ENCODE data around the gene UCN3.
"Not testable (repeated sequence)": the region's sequence is repeated elsewhere in the genome, so short reads cannot be mapped to it uniquely, and the experiment has no call there.

The UCN3 gene

DNA sequence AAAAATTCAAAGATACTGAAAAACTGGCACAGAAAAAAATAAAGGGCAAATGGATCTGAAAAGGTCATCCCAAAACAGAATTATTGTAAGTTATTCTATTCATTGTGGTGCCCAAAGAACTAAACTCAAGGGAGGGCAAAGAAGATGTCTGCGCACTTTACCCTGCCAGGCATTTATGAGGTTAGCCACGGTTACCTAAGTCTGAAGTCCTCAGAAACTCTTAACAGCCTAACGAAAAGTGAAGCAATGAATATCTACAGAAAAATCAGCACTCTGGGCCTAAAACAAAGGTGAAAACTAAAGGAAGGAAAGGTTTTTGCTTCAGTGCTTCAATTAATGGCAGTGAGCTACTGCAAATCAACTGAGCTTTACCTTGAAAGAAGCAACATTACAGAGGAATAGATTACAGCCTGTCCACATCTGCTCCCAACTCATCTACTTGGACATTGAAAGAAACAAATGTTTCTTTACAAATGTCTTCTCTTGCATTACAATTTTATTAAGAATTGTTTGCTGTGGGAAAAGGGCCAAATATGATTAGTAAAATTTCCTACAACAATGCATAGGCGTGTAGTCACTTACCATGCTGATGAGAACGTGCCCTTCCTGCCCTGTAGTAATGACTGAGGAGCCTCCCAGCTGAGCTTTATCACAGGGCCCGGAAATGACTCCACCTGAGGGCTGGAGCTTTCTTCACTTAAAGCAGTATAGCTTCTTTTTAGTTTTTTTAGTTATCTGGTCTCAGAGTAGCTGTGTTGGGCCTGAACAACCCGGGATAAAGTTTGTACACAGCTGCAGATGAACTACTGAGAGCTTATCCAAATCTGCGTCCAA is 39.7 kb downstream of the UCN3 start, which contains the start of gene TUBAL3:
Gene TUBAL3 (minus strand): TSS at position 621 of the 834 bp plus-strand sequence. CDS start 36 bp downstream, at position 585.
- TF ChIP-seq, protein P1, sequence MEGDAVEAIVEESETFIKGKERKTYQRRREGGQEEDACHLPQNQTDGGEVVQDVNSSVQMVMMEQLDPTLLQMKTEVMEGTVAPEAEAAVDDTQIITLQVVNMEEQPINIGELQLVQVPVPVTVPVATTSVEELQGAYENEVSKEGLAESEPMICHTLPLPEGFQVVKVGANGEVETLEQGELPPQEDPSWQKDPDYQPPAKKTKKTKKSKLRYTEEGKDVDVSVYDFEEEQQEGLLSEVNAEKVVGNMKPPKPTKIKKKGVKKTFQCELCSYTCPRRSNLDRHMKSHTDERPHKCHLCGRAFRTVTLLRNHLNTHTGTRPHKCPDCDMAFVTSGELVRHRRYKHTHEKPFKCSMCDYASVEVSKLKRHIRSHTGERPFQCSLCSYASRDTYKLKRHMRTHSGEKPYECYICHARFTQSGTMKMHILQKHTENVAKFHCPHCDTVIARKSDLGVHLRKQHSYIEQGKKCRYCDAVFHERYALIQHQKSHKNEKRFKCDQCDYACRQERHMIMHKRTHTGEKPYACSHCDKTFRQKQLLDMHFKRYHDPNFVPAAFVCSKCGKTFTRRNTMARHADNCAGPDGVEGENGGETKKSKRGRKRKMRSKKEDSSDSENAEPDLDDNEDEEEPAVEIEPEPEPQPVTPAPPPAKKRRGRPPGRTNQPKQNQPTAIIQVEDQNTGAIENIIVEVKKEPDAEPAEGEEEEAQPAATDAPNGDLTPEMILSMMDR (IDR thresholded peaks at IDR 0.05; ENCODE audit: low read depth, low read length, missing control alignments) = no peak
- no peak for DNase-seq (ENCODE audit: low read depth)
- no peak within 1 kb of the TSS for H3K4me3 ChIP-seq (ENCODE audit: low read depth, low read length)

DNA sequence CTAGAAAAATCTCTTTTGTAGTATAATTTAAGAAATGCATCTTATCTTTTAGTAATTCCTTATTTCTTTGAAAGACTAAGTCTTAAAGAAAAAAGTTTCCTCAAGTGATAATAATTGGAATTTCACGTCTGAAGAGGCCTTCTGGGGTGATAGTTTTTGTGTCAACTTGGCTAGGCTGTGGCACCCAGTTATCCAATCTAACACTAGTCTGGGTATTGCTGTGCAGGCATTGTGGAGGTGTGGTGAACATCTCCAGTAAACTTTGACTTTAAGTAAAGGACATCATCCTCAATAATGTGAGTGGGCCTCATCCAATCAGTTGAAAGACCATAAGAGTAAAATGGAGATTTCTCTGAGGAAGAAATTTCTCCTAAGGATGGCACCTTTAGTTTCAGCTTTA is 42.2 kb downstream of the UCN3 start:
- TF ChIP-seq, protein P1 (IDR thresholded peaks at IDR 0.05; ENCODE audit: low read depth, low read length, missing control alignments) = no peak
- H3K4me3 ChIP-seq (ENCODE audit: low read depth, low read length) = no peak overlapping the region
- DNase-seq (ENCODE audit: low read depth) = no peak

DNA sequence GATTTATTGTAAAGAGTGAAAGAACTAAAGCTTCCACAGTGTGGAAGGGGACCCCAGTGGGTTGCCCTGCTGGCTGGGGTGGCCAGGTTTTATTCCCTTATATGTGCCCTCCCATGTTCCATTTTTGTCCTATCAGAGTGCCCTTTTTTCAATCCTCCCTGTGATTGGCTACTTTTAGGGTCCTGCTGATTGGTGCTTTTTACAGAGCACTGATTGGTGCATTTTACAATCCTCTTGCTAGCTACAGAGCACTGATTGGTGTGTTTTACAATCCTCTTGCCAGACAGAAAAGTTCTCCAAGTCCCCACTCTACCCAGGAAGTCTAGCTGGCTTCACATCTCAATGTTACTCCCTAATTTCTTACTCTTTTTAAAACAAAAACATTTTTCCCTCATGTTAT is 46.0 kb downstream of the UCN3 start:
- not testable (repeated sequence) for DNase-seq (ENCODE audit: low read depth); H3K4me3 ChIP-seq (ENCODE audit: low read depth, low read length)

DNA sequence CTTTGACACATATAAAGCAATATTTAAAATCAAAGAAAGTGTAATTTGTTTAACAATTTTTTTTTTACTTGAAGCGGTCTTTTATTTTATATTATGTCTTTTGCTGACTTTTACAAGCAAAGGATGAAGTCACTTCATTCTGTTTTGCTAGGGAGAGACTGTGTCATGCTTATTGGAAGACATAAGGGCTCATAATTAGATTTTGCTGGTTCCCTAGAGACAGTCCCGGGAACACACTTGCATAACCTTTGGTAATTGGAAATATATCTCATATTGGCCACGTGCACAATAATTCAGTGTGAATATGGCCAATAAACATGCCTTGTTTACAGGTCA is 47.1 kb downstream of the UCN3 start:
- DNase-seq (ENCODE audit: low read depth) = no peak
- TF ChIP-seq, protein P1 (IDR thresholded peaks at IDR 0.05; ENCODE audit: low read depth, low read length, missing control alignments) = no peak
- peak overlapping the region; percentile 87 for H3K4me3 ChIP-seq (ENCODE audit: low read depth, low read length)

DNA sequence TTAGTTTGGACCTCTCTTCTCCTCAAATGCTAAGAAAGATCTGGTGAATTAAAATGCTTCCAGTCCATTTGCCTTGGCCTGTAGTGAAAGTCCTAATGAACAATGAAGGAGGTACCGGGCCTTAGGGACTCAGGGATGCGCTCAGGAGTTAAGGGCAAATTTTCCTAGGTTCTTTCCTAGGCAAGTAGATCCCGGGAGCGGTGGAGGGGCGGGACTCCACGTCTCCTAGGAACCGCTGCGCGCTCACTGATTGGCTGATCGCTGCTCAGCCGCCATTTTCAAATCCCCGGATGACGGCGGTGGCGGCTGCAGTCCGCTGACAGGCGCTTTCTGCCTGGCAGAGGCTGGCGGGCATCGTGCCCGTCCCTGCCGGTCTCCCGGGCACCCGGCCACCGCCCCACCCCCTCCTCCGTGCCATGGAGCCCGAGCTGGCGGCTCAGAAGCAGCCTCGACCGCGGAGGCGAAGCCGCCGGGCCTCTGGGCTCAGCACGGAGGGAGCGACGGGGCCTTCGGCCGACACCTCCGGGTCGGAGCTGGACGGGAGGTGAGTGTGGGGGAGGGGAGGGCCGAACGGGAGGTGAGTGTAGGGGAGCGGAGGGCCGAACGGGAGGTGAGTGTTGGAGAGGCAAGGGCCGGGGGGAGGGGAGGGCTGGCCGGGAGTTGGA is 47.6 kb downstream of the UCN3 start, which contains the start of gene NET1:
Gene NET1 (plus strand): TSS at position 281 of the 665 bp plus-strand sequence. CDS start 136 bp downstream, at position 417.
- TF ChIP-seq, protein P1 (IDR thresholded peaks at IDR 0.05; ENCODE audit: low read depth, low read length, missing control alignments) = no peak
- peak; percentile 36 for DNase-seq (ENCODE audit: low read depth)
- H3K4me3 ChIP-seq (ENCODE audit: low read depth, low read length) = peak within 1 kb of the TSS; percentile 87

DNA sequence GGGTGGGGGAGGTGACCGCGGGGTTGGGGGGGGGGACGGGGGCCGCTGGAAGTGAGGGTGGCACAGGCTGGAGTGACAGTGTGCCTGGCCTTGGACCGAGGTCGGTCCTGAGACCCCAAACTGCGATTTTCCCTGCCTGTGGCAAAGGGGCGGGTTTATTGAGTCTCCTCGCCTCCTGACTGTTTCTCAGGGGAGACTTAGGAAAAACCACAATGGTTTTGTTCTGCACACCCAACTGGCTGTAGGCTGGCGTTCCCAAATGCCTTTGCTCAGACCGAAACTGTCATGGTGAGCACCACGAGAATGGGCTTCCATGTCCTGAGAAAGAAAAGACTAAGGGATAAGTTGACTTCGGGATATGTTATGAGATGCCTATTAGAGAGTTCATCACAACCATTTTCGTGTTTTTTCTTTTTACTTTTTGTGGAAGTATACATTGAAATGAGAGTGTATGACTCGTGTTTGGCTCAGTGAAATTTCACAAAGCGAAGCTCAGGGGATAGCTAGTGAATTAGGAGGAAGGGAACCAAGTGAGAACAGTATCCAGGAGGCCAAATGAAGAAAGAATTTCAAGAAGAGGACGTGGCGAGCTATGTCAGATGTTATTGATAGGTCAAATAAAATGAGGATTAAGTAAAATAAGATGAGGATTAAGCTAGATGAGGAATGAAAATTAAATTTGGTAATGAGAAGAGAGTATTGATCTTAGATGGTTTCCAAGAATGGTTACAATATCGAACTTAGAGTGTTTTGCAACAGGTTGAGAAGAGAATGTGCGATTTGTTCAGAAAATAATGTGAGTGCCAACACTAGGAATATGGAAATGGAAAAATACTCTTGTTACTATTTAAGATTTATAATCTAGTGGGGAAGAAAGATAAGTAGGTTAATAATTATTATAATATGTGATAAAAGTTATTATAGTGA is 48.5 kb downstream of the UCN3 start:
- TF ChIP-seq, protein P1 (IDR thresholded peaks at IDR 0.05; ENCODE audit: low read depth, low read length, missing control alignments) = no peak
- no peak for DNase-seq (ENCODE audit: low read depth)
- H3K4me3 ChIP-seq (ENCODE audit: low read depth, low read length) = peak overlapping the region; percentile 87

DNA sequence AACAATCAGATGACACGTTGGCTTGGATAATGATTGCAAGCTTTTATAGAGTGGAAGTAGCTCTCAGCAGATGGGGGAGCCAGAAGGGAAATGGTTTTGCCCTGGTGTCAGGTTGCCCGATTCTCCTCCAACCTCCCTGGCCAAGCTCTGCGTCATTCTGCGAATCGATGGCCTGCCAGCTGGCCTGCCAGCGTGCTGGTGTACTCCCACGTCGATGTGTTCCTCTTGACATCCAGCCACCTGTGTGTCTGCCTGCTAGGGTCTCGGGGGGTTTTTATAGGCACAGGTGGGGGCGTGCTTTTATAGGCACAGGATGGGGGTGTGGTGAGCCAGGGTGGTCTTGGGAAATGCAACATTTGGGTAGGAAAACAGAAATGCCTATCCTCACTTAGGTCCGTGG is 52.2 kb downstream of the UCN3 start:
- no peak for DNase-seq (ENCODE audit: low read depth)
- TF ChIP-seq, protein P1 (IDR thresholded peaks at IDR 0.05; ENCODE audit: low read depth, low read length, missing control alignments) = no peak
- H3K4me3 ChIP-seq (ENCODE audit: low read depth, low read length) = no peak overlapping the region
